OCI-LY7 (cell line): ENCODE results near the gene NEK9.

Experiments
- EZH2phosphoT487 ChIP-seq: fragments of 200-600 bp; sonication (generic); IDR thresholded peaks from 2 replicates; pipeline ENCODE4 v1.6.1; 2018; ENCODE audit warnings: low read depth, borderline replicate concordance, mild to moderate bottlenecking, mixed run types, antibody characterized with exemption, low read length, moderate library complexity, mixed read lengths
- TF ChIP-seq, protein P1 (sequence below): fragments of 200-600 bp; sonication (generic); conservative IDR thresholded peaks from 2 replicates; pipeline ENCODE4 v1.5.1; 2014; ENCODE audit warnings: mild to moderate bottlenecking, antibody characterized with exemption, low read length, moderate library complexity, mixed read lengths

DNA sequence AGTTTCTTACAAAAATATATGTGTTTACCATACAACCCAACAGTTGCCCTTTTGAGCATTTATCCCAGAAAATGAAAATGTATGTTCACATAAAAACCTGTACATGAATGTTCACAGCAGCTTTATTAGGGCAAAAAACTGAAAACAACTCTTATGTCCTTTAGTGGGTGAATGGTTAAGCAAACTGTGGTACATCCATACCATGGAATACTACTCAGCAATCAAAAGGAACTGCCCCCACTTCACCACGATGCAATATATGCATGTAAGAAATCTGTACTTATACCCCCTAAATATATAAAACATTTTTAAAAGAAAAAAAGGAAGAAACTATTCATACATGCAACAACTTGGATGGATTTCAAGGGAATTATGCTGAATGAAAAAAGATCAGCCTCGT is 6.7 kb upstream of the NEK9 start:
- TF ChIP-seq, protein P1, sequence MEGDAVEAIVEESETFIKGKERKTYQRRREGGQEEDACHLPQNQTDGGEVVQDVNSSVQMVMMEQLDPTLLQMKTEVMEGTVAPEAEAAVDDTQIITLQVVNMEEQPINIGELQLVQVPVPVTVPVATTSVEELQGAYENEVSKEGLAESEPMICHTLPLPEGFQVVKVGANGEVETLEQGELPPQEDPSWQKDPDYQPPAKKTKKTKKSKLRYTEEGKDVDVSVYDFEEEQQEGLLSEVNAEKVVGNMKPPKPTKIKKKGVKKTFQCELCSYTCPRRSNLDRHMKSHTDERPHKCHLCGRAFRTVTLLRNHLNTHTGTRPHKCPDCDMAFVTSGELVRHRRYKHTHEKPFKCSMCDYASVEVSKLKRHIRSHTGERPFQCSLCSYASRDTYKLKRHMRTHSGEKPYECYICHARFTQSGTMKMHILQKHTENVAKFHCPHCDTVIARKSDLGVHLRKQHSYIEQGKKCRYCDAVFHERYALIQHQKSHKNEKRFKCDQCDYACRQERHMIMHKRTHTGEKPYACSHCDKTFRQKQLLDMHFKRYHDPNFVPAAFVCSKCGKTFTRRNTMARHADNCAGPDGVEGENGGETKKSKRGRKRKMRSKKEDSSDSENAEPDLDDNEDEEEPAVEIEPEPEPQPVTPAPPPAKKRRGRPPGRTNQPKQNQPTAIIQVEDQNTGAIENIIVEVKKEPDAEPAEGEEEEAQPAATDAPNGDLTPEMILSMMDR: no peak
- TF ChIP-seq EZH2phosphoT487: no peak
